ENCODE data around the gene LTBP1. TPM values are rescaled to one million over a fixed set of nuclear protein-coding genes. Genes with fewer than 3 reads are reported as not detected.

The LTBP1 gene
- total and polyA plus RNA-seq, 2 of the 13 experiments (the other 11 are each of a cell fraction or from before 2014, with no cell fraction given): 0.12 to 0.22 TPM

- no peaks in the 10 kb centered on the region for H3K27me3 ChIP-seq (ENCODE audit: control insufficient read depth in 1 of 2, insufficient read depth in 2 of 2, low read length in 2 of 2)
- POLR2A ChIA-PET: no interaction called here
- no peak for FAIRE-seq
- TF ChIP-seq GABPA (IDR thresholded peaks at IDR 0.05; ENCODE audit: low read depth, low read length) (no peak), GABPA (CRISPR knock-in tag; IDR thresholded peaks at IDR 0.05; ENCODE audit: low read depth) (no peak), ZNF891 (CRISPR knock-in tag; IDR thresholded peaks at IDR 0.05) (no peak), THAP8 (CRISPR knock-in tag; IDR thresholded peaks at IDR 0.05; ENCODE audit: borderline replicate concordance) (no peak), SNAI1 (CRISPR knock-in tag; IDR thresholded peaks at IDR 0.05; ENCODE audit: borderline replicate concordance) (no peak), DPF2 (CRISPR knock-in tag; IDR thresholded peaks at IDR 0.05; ENCODE audit: borderline replicate concordance, low read depth) (no peak), ZNF772 (CRISPR knock-in tag; IDR thresholded peaks at IDR 0.05) (no peak), ATF7 (IDR thresholded peaks at IDR 0.05) (no peak), ATF7 (CRISPR knock-in tag; IDR thresholded peaks at IDR 0.05) (no peak)
- H3K27ac ChIP-seq (ENCODE audit: extremely low read length, insufficient read depth, low read length): no peak overlapping the region
- no peak for DNase-seq (ENCODE audit: low spot score)
- BruUV-seq (replicated peaks): no TSS peak
- no peaks in the 10 kb centered on the region for H3K9me3 ChIP-seq (ENCODE audit: low read length)
- no peaks in the 10 kb centered on the region for H3K79me2 ChIP-seq (ENCODE audit: insufficient read depth, low read length)
- no peak overlapping the region for H3K9ac ChIP-seq (ENCODE audit: insufficient read depth, low read depth, low read length)
- H3K4me2 ChIP-seq (ENCODE audit: low read depth, low read length): no peak overlapping the region
- H4K20me1 ChIP-seq (ENCODE audit: insufficient read depth, low read length): no peaks in the 10 kb centered on the region
- WGBS (ENCODE audit: low lambda C conversion rate): 64% methylated on average over 1 of the region's 1 CpG
- in situ Hi-C loops (cut with HindIII; ENCODE audit: extremely low pct_ligation_motif_present, low pct_unique_long_range_greater_than_20kb): no loop called here
- CTCF ChIA-PET (ENCODE audit: low intra/inter-chr PET ratio, low total read pairs): no interaction called here
- H3K36me3 ChIP-seq (replicated peaks in 1 of 2; ENCODE audit: control insufficient read depth in 1 of 2, insufficient read depth in 2 of 2, low read length in 2 of 2): no peaks in the 10 kb centered on the region
- H3K4me3 ChIP-seq (replicated peaks in 1 of 3; ENCODE audit: insufficient read depth in 1 of 3, low read depth in 2 of 3, low read length in 3 of 3): no peak overlapping the region
- no peak for ATAC-seq
- H2AFZ ChIP-seq (ENCODE audit: low read length): no peak overlapping the region
- intact Hi-C loops (cut with micrococcal nuclease; ENCODE audit: unreplicated experiment): no loop called here
- no peaks in the 10 kb centered on the region for H3K4me1 ChIP-seq (ENCODE audit: insufficient read depth, low read length)
These were observed 13.5 kb downstream of the LTBP1 start for GRCh38 chr2:32960238-32960637.

Measured in HepG2 (cell line).